Peyer's patch (tissue), 4 donors: Measurements from ENCODE around the gene SHLD1. TPM values are rescaled to one million over a fixed set of nuclear protein-coding genes. Genes with fewer than 3 reads are reported as not detected.
"Not testable (repeated sequence)": the region's sequence is repeated elsewhere in the genome, so short reads cannot be mapped to it uniquely, and the experiment has no call there.

Source experiments
- DNase-seq, 3 donors: peaks; one replicate each; pipeline ENCODE4 v3.0.0-alpha.2; 2017 to 2019
- H3K27ac ChIP-seq, 4 donors: fragments of 200-600 bp; sonication (generic); one replicate each; pipeline ENCODE4 v1.5.1; 2016 to 2019
- H3K27me3 ChIP-seq, 2 donors: fragments of 200-600 bp; sonication (generic); one replicate each; pipeline ENCODE4 v1.5.1; 2019
- H3K36me3 ChIP-seq, 3 donors: fragments of 200-600 bp; sonication (generic); one replicate each; pipeline ENCODE4 v1.5.1; 2016 to 2019
- H3K4me1 ChIP-seq, 4 donors: fragments of 200-600 bp; sonication (generic); one replicate each; pipeline ENCODE4 v1.5.1; 2016 to 2019
- H3K4me3 ChIP-seq, 4 donors: fragments of 200-600 bp; sonication (generic); 1 replicate in 3 of 4; 2 replicates in 1 of 4; pipeline ENCODE4 v1.5.1; 2016 to 2019; ENCODE audit warnings: mild to moderate bottlenecking in 1 of 4
- H3K9me3 ChIP-seq, 4 donors: fragments of 200-600 bp; sonication (generic); one replicate each; pipeline ENCODE4 v1.5.1; 2016 to 2019; ENCODE audit warnings: mild to moderate bottlenecking in 1 of 4
- CTCF ChIP-seq, 6 experiments: fragments of 450-650 bp in 4 of 6; fragments of 200-600 bp in 2 of 6; sonication (generic) in 1 of 6; IDR thresholded peaks; one replicate each; pipeline ENCODE4 v1.5.1; 2017 to 2019; ENCODE audit warnings: antibody characterized with exemption in 6 of 6, mild to moderate bottlenecking in 3 of 6, moderate library complexity in 1 of 6
- POLR2A ChIP-seq, 2 donors: fragments of 450-650 bp; IDR thresholded peaks; one replicate each; pipeline ENCODE4 v1.5.1; 2017; ENCODE audit warnings: antibody characterized with exemption in 2 of 2, mild to moderate bottlenecking in 2 of 2, moderate library complexity in 2 of 2
- total RNA-seq, 4 donors: library from RNA; depleted of rRNA; stranded (reverse); fragments of >200 nt; gene quantifications; one replicate each; pipeline ENCODE4 v1.1.0, GENCODE V29; 2016

SHLD1 gene
- total RNA-seq, 4 donors from 2014 or later, result 8.4 to 15.5 (median 12.3) TPM

DNA sequence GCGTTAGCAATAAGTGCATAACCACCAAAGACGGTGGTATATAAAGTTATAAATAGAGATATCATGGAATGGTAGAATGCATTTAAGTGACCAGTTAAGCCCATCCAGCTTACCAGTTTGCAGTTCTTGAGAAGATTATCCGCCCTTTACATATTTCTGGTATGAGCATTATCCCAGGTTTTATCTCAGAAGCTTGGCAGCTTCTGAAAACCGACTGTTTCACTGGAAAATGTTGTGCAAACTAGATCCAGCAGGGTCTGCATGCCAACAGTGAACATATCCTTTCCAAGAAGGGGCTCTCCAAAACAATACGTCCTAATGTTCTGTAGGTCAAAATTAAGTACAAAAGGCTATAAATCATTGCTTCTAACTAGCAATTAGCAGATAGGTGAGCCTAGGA, 29.5 kb upstream of the SHLD1 start:
- Histone ChIP-seq H3K4me1 (no peaks in the 10 kb centered on the region), H3K9me3 (no peaks in the 10 kb centered on the region), H3K27me3 (no peaks in the 10 kb centered on the region), H3K4me3 (no peak overlapping the region), H3K27ac (no peak overlapping the region), H3K36me3 (no peaks in the 10 kb centered on the region)
- TF ChIP-seq POLR2A (IDR thresholded peaks at IDR 0.05), result no peak
- TF ChIP-seq CTCF (IDR thresholded peaks at IDR 0.05), result no peak
- no peak for DNase-seq

DNA sequence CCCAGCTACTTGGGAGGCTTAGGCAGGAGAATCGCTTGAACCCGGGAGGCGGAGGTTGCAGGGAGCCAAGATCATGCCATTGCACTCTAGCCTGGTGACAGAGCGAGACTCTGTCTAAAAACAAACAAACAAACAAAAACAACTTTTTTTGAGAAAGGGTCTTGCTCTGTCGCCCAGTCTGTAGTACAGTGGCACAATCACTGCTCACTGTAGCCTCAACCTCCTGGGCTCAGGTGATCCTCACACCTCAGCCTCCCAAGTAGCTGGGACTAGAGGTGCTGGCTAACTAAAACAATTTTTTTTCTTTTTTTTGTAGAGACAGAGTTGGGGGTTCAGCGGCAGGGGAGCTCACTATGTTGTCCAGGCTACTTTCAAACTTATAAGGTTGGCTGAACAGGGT, 28.8 kb upstream of the SHLD1 start:
- not testable (repeated sequence) for H3K4me3 ChIP-seq, H3K27me3 ChIP-seq, H3K36me3 ChIP-seq, H3K27ac ChIP-seq, H3K9me3 ChIP-seq, DNase-seq, H3K4me1 ChIP-seq

DNA sequence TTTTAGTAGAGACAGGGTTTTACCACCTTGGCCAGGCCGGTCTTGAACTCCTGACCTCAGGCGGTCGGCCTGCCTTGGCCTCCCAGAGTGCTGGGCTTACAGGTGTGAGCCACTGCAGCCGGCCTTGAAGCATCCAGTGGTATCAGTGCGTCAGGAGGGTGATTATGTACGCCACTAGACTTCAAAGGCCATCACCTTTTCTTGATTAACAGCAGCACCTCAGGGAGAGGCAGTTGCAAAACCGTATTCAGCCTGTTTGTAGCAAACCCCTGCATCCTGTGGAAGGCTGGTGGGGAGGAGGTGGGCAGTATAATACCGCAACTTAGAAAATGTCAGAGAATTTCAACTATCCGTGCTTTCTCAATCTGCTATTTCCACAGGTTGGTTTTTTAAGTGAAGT, 27.3 kb upstream of the SHLD1 start:
- Histone ChIP-seq H3K27ac (no peak overlapping the region), H3K9me3 (no peaks in the 10 kb centered on the region), H3K4me3 (no peak overlapping the region), H3K4me1 (no peaks in the 10 kb centered on the region), H3K27me3 (no peaks in the 10 kb centered on the region), H3K36me3 (no peaks in the 10 kb centered on the region)
- no peak for DNase-seq
- TF ChIP-seq CTCF (IDR thresholded peaks at IDR 0.05) (no peak), POLR2A (IDR thresholded peaks at IDR 0.05) (no peak)

DNA sequence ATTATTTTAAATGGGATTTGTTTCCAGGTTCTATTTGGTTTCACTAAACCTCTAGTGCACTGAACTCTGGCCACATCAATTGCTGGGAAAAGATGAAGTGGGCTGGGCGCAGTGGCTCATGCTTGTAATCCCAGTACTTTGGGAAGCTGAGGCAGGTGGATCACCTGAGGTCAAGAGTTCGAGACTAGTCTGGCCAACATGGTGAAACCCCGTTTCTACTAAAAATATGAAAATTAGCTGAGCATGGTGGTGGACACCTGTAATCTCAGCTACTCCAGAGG, 25.1 kb upstream of the SHLD1 start:
- DNase-seq, H3K4me3 ChIP-seq, H3K27ac ChIP-seq, H3K27me3 ChIP-seq, H3K36me3 ChIP-seq, H3K4me1 ChIP-seq, H3K9me3 ChIP-seq: not testable (repeated sequence)

DNA sequence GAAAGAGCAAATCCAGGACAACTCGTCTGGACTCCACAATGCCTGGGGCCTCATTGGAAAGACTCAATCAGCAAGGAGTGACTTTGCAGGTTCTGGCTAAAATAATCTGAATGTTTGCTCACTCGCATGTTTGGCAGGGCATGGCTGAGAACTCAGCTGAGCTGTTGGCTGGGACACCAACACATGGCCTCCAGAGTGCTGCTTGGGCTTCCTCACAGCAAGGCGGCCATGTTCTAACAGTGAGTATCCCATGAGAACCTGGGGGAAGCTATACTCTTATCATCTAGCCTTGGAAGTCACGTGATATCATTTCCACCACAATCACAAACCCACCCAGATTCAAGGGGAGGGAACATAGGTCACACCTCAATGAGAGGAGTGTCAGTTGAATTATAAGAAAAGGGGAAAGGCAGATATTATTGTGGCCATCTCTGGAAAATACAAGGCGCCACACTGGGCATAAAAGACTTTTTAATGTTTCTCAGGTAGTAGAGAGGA, 23.1 kb upstream of the SHLD1 start:
- no peaks in the 10 kb centered on the region for H3K36me3 ChIP-seq
- DNase-seq, result no peak
- no peak for TF ChIP-seq POLR2A (IDR thresholded peaks at IDR 0.05)
- no peak for TF ChIP-seq CTCF (IDR thresholded peaks at IDR 0.05)
- no peaks in the 10 kb centered on the region for H3K4me1 ChIP-seq
- no peaks in the 10 kb centered on the region for H3K9me3 ChIP-seq
- no peaks in the 10 kb centered on the region for H3K27me3 ChIP-seq
- H3K27ac ChIP-seq, result no peak overlapping the region
- no peak overlapping the region for H3K4me3 ChIP-seq

GRCh38 chr20:5729348-5729747, 20.9 kb upstream of the SHLD1 start:
- no peak for DNase-seq
- Histone ChIP-seq H3K36me3 (no peaks in the 10 kb centered on the region), H3K27ac (no peak overlapping the region), H3K4me3 (no peak overlapping the region), H3K4me1 (no peaks in the 10 kb centered on the region), H3K27me3 (no peaks in the 10 kb centered on the region), H3K9me3 (no peaks in the 10 kb centered on the region)
- no peak for TF ChIP-seq CTCF (IDR thresholded peaks at IDR 0.05)
- no peak for TF ChIP-seq POLR2A (IDR thresholded peaks at IDR 0.05)

DNA sequence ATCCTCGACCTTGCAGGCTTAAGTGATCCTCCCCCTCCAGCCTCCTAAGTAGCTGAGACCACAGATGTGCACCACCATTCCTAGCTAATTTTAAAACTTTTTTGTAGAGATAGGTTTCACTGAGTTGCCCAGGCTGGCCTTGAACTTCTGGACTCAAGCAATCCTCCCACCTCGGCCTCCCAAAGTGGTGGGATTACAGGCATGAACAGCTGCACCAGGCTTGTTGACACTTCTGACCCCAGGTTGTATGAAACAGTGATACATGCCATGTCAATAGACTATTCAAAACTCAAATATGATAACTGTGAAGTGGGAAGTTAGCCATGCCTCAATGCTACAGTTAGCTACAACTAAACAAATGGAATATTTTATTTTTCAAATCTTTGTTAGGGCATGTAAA, 20.1 kb upstream of the SHLD1 start:
- Histone ChIP-seq H3K4me3 (no peak overlapping the region), H3K27ac (no peak overlapping the region), H3K27me3 (no peaks in the 10 kb centered on the region), H3K4me1 (no peaks in the 10 kb centered on the region), H3K36me3 (no peaks in the 10 kb centered on the region), H3K9me3 (no peaks in the 10 kb centered on the region)
- DNase-seq, result no peak
- no peak for TF ChIP-seq POLR2A (IDR thresholded peaks at IDR 0.05)
- no peak for TF ChIP-seq CTCF (IDR thresholded peaks at IDR 0.05)
